ENCODE measurements around the gene GLB1L2. TPM values are rescaled to one million over a fixed set of nuclear protein-coding genes. Genes with fewer than 3 reads are reported as not detected.

The GLB1L2 gene
- total RNA-seq, 2 donors from 2014 or later: 45.6 to 60.0 TPM

GRCh38 chr11:134361661-134362060 lies 29.9 kb downstream of the GLB1L2 start:
- H3K4me1 ChIP-seq (replicated peaks): no peaks in the 10 kb centered on the region
- 89% methylated on average over 26 of the region's 26 CpGs for WGBS
- DNase-seq (ENCODE audit: low spot score): no peak
- H3K36me3 ChIP-seq: no peaks in the 10 kb centered on the region
- no peak for TF ChIP-seq POLR2AphosphoS5 (IDR thresholded peaks at IDR 0.05)
- no peak for TF ChIP-seq POLR2A (IDR thresholded peaks at IDR 0.05)
- TF ChIP-seq CTCF (IDR thresholded peaks at IDR 0.05): no peak
- no peak overlapping the region for H3K27ac ChIP-seq
- no peak overlapping the region for H3K4me3 ChIP-seq
- no peaks in the 10 kb centered on the region for H3K27me3 ChIP-seq (replicated peaks; ENCODE audit: insufficient read depth)
- H3K9me3 ChIP-seq: no peaks in the 10 kb centered on the region
- intact Hi-C loops (cut with DNase I): no loop called here

- WGBS: 85% methylated on average over 31 of the region's 32 CpGs
These were observed 30.6 kb downstream of the GLB1L2 start for GRCh38 chr11:134362192-134362901.

GRCh38 chr11:134363161-134363560 lies 31.4 kb downstream of the GLB1L2 start:
- intact Hi-C loops (cut with DNase I): no loop called here
- Histone ChIP-seq H3K36me3 (no peaks in the 10 kb centered on the region), H3K9me3 (no peaks in the 10 kb centered on the region), H3K27me3 (replicated peaks; ENCODE audit: insufficient read depth) (no peaks in the 10 kb centered on the region), H3K4me1 (replicated peaks) (no peaks in the 10 kb centered on the region), H3K27ac (no peak overlapping the region), H3K4me3 (no peak overlapping the region)
- TF ChIP-seq POLR2A (IDR thresholded peaks at IDR 0.05) (no peak), CTCF (IDR thresholded peaks at IDR 0.05) (no peak), POLR2AphosphoS5 (IDR thresholded peaks at IDR 0.05) (no peak)
- WGBS: 87% methylated on average over 9 of the region's 9 CpGs
- DNase-seq (ENCODE audit: low spot score): no peak

More at GRCh38 chr11:134362192-134362901, 30.6 kb downstream of the GLB1L2 start:
- no peak for DNase-seq (ENCODE audit: low spot score)
- Histone ChIP-seq H3K27ac (no peak overlapping the region), H3K4me3 (no peak overlapping the region), H3K4me1 (replicated peaks) (no peaks in the 10 kb centered on the region), H3K36me3 (no peaks in the 10 kb centered on the region), H3K9me3 (no peaks in the 10 kb centered on the region), H3K27me3 (replicated peaks; ENCODE audit: insufficient read depth) (no peaks in the 10 kb centered on the region)
- no peak for TF ChIP-seq CTCF (IDR thresholded peaks at IDR 0.05)
- no peak for TF ChIP-seq POLR2AphosphoS5 (IDR thresholded peaks at IDR 0.05)
- no peak for TF ChIP-seq POLR2A (IDR thresholded peaks at IDR 0.05)
- intact Hi-C loops (cut with DNase I): no loop called here

GRCh38 chr11:134363592-134363991 lies 31.8 kb downstream of the GLB1L2 start:
- H3K27ac ChIP-seq: no peak overlapping the region
- H3K9me3 ChIP-seq: no peaks in the 10 kb centered on the region
- no peak overlapping the region for H3K4me3 ChIP-seq
- intact Hi-C loops (cut with DNase I): no loop called here
- TF ChIP-seq CTCF (IDR thresholded peaks at IDR 0.05) (no peak), POLR2AphosphoS5 (IDR thresholded peaks at IDR 0.05) (no peak), POLR2A (IDR thresholded peaks at IDR 0.05) (no peak)
- WGBS: 63% methylated on average over 7 of the region's 7 CpGs
- no peaks in the 10 kb centered on the region for H3K36me3 ChIP-seq
- no peaks in the 10 kb centered on the region for H3K27me3 ChIP-seq (replicated peaks; ENCODE audit: insufficient read depth)
- DNase-seq (ENCODE audit: low spot score): no peak
- no peaks in the 10 kb centered on the region for H3K4me1 ChIP-seq (replicated peaks)

- Histone ChIP-seq H3K4me1 (replicated peaks) (no peaks in the 10 kb centered on the region), H3K9me3 (no peaks in the 10 kb centered on the region), H3K27ac (no peak overlapping the region), H3K4me3 (no peak overlapping the region), H3K36me3 (no peaks in the 10 kb centered on the region), H3K27me3 (replicated peaks; ENCODE audit: insufficient read depth) (no peaks in the 10 kb centered on the region)
- intact Hi-C loops (cut with DNase I): no loop called here
- TF ChIP-seq POLR2AphosphoS5 (IDR thresholded peaks at IDR 0.05): no peak
- no peak for TF ChIP-seq CTCF (IDR thresholded peaks at IDR 0.05)
- no peak for DNase-seq (ENCODE audit: low spot score)
- WGBS: 86% methylated on average over 9 of the region's 9 CpGs
These were observed 32.5 kb downstream of the GLB1L2 start for GRCh38 chr11:134364261-134364660.

All from prostate gland (tissue), 2 donors.